HT1080 (cell line): Measurements from ENCODE around the gene SUPT16H. TPM values are rescaled to one million over a fixed set of nuclear protein-coding genes. Genes with fewer than 3 reads are reported as not detected.

Experiments
- DNase-seq: peaks from one replicate; pipeline ENCODE4 v3.0.0-alpha.2; 2015; ENCODE audit warnings: low read depth
- total RNA-seq: library from RNA; depleted of rRNA; stranded (reverse); fragments of >200 nt; shearing (Covaris generic); gene quantifications from 2 replicates; pipeline ENCODE4 v1.2.3, GENCODE V29; 2014

Gene SUPT16H
- total RNA-seq, 1 experiment from 2014 or later, result 124 TPM

GRCh38 chr14:21369949-21370679 lies 13.7 kb downstream of the SUPT16H start:
- no peak for DNase-seq

GRCh38 chr14:21367582-21368144 lies 16.2 kb downstream of the SUPT16H start:
- DNase-seq, result no peak

GRCh38 chr14:21356511-21356910 lies 27.3 kb downstream of the SUPT16H start:
- no peak for DNase-seq

- DNase-seq, result no peak
These were observed 31.2 kb downstream of the SUPT16H start for GRCh38 chr14:21352587-21352986.

- no peak for DNase-seq
These were observed 33.3 kb downstream of the SUPT16H start for GRCh38 chr14:21350539-21350938.

- DNase-seq, result no peak
These were observed 36.6 kb downstream of the SUPT16H start for GRCh38 chr14:21347201-21347600.

GRCh38 chr14:21346532-21347135 lies 37.2 kb downstream of the SUPT16H start:
- DNase-seq, result no peak

GRCh38 chr14:21343035-21343794 lies 40.6 kb downstream of the SUPT16H start:
- peak; percentile 26 for DNase-seq

GRCh38 chr14:21334202-21334906 lies 49.5 kb downstream of the SUPT16H start:
- DNase-seq, result no peak

GRCh38 chr14:21332950-21333349 lies 50.9 kb downstream of the SUPT16H start:
- DNase-seq, result no peak

- DNase-seq, result no peak
These were observed 56.8 kb downstream of the SUPT16H start for GRCh38 chr14:21326972-21327371.

GRCh38 chr14:21322716-21323115 lies 61.1 kb downstream of the SUPT16H start:
- no peak for DNase-seq

GRCh38 chr14:21320913-21321312 lies 62.9 kb downstream of the SUPT16H start:
- no peak for DNase-seq

GRCh38 chr14:21317398-21317797 lies 66.4 kb downstream of the SUPT16H start:
- no peak for DNase-seq

GRCh38 chr14:21313512-21313911 lies 70.3 kb downstream of the SUPT16H start:
- no peak for DNase-seq

- no peak for DNase-seq
These were observed 72.2 kb downstream of the SUPT16H start for GRCh38 chr14:21311614-21312013.

- DNase-seq, result no peak
These were observed 73.9 kb downstream of the SUPT16H start for GRCh38 chr14:21309956-21310355.

GRCh38 chr14:21309238-21309636 lies 74.6 kb downstream of the SUPT16H start:
- no peak for DNase-seq

- peak; percentile 85 for DNase-seq
These were observed 75.2 kb downstream of the SUPT16H start for GRCh38 chr14:21308479-21309237.

- no peak for DNase-seq
These were observed 75.7 kb downstream of the SUPT16H start for GRCh38 chr14:21308132-21308478.

- DNase-seq, result no peak
These were observed 76.2 kb downstream of the SUPT16H start for GRCh38 chr14:21307637-21308036.
